SH-SY5Y (cell line): ENCODE measurements around the gene BHLHE41.

Experiments
- GATA2 ChIP-seq: IDR thresholded peaks from 2 replicates; pipeline ENCODE4 v1.6.1; 2011; ENCODE audit warnings: mild to moderate bottlenecking, low read depth, low read length
- GATA3 ChIP-seq: IDR thresholded peaks from 2 replicates; pipeline ENCODE4 v1.6.1; 2011; ENCODE audit warnings: low read depth, mild to moderate bottlenecking, low read length, moderate library complexity

DNA sequence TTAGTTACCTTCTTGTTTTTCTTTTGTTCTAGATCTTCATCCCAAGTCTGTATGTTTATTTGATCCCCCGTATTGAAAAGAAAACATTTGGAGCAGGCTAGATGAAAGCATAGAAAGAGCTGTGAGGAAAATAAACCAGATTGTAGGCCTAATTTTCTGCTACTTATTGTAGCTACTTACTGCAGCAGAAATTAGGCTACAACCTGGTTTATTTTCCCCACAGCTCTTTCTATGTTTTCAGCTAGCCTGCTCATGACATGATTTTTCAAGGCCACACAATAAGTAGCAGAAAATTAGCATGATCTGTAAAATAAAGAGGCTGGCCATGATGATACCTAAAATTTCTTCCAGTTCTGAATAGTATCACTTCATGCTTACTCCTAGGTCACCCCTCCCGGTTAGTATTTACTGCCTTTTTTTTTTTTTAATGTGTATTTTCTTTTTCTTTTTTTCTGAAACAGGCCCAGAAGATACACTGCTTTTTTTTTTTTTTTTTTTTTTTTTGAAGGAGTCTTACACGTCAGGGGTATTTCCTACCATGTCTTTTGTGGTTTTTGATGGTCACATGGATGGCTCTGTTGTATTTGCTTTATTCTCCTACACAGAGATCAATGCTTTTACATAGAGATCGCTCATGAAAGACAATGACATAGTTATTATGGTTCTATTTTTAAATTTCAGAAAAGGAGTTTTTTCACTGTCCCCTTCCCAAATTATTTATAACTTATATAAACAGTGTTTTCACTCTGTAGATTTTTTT is 32.3 kb downstream of the BHLHE41 start:
- TF ChIP-seq GATA2 (no peak), GATA3 (no peak)
